Ovary (tissue), 3 donors: Measurements from ENCODE around the gene CYP2C18.
"Not testable (repeated sequence)": the region's sequence is repeated elsewhere in the genome, so short reads cannot be mapped to it uniquely, and the experiment has no call there.

Source experiments
- EP300 ChIP-seq: sonication (generic); formaldehyde crosslinking; IDR thresholded peaks from one replicate; pipeline ENCODE4 v1.6.1; 2017; ENCODE audit warnings: antibody characterized with exemption
- POLR2A ChIP-seq: fragments of 450-650 bp; IDR thresholded peaks from one replicate; pipeline ENCODE4 v1.6.1; 2017; ENCODE audit warnings: antibody characterized with exemption, mild to moderate bottlenecking, moderate library complexity
- TF ChIP-seq, protein P1 (sequence below), 3 donors: fragments of 450-650 bp in 2 of 3; fragments of 200-600 bp in 1 of 3; IDR thresholded peaks; one replicate each; pipeline versions ENCODE4 v1.5.1 to v1.8.0; 2016 to 2022; ENCODE audit warnings: antibody characterized with exemption in 3 of 3, mild to moderate bottlenecking in 1 of 3
- donor health status: DM: no; HTN: no; CAD: no.

DNA sequence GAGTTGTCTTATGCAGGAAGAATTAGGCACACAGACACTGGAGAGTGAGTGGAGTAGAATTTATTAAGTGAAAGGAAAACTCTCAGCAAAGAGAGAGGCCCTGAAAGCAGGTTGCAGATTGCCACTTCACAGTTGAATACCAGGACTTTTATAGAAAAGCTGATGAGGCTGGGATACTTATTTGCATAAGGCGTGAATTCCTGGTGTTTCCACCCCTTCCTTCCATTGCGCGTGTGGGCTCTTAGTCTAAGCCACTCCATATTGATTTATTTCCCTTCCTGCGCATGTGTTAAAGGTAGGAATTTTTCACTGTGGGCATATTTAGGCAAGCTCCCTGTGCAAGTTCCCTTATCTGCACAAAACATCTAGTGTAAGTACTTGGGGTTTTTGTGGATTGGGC is 893 bp upstream of the CYP2C18 start:
- TF ChIP-seq, protein P1, sequence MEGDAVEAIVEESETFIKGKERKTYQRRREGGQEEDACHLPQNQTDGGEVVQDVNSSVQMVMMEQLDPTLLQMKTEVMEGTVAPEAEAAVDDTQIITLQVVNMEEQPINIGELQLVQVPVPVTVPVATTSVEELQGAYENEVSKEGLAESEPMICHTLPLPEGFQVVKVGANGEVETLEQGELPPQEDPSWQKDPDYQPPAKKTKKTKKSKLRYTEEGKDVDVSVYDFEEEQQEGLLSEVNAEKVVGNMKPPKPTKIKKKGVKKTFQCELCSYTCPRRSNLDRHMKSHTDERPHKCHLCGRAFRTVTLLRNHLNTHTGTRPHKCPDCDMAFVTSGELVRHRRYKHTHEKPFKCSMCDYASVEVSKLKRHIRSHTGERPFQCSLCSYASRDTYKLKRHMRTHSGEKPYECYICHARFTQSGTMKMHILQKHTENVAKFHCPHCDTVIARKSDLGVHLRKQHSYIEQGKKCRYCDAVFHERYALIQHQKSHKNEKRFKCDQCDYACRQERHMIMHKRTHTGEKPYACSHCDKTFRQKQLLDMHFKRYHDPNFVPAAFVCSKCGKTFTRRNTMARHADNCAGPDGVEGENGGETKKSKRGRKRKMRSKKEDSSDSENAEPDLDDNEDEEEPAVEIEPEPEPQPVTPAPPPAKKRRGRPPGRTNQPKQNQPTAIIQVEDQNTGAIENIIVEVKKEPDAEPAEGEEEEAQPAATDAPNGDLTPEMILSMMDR (IDR thresholded peaks at IDR 0.05) = not testable (repeated sequence)
- TF ChIP-seq POLR2A, EP300: not testable (repeated sequence)
